RPMI8226 (cell line): ENCODE results near the gene WFS1.

Experiments
- DNase-seq: peaks from one replicate; pipeline ENCODE4 v3.0.0-alpha.2; 2015

WFS1 gene

DNA sequence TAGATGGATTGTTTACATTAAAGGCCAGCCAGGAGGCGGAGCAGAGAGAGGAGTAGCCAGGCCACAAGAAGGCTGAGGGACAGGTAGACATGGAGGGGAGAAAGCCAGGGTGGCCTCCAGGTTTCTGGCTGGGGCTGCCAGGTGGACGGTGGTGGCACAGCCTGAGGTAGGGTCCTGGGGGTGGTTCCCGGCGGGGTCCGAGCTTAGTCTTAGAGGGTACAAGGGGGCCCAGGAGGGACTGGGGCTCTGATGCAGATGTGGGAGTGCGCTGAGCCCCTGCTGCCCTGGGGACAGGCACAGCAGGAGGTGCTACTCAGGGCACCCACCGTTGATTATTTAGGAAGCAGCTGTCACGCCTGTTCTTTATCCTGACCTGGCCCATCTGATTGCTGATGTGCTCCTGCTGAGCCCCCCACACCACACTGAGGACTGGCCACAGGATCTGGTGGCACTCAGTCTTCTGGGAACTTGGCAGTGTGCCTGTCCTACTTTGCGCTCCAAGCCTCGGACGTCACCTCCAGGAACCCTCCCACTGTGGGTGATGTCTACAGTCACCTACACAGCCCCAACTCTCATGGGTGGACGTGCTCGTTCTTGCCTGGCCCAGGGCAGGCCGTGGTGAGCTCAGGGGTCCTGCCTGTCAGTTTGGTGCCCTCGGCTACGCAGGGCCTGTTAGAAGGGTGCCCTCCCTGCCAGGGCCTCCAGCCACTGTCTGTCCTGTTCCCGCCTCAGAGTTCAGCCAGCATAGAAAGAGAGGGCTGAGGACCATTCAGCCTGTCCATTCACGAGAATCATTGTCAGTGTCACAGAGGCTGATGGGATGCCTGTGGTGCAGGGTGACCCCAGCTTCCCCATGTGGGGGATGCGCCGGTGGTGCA, 12.0 kb downstream of the WFS1 start:
- no peak for DNase-seq

DNA sequence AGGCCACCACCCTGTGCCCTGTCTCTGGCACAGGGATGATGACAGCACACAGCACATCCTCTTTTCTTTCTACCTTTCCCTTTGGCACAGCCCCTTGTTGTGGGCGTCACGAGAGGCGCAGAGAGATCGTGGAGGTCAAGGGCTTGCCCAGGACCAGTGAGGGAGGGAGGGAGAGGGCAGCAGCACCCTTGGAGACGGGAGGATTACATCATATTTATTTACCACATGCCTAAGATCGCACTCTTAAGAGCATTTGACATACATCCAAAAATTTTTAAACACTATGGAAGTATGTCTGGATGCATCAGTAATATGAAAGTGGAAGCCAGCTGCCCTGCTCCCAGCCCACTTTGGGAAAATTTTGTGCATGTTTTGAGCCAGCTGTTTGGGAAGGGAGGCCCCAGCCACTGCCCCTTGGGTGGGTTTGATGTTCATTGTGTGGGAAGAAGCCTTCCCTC, 12.7 kb downstream of the WFS1 start:
- no peak for DNase-seq

DNA sequence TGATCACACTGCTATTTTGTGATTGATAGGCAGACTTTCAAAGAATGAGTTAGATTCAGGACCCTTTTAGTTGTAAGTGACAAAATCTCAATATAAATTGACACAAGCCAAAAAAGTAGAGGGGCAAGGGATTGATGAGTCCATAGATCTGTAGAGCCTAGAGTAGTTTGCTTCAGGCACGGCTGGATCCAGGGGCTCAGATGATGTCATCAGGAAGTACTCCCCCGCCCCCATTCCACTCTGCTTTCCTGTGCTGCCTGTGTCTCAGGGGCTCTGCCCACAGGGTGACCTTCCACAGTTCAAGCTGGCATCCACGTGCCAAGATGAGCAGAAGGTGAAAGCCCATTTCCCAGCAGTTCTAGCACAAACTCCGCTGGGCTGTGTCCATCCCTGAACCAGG, 13.6 kb downstream of the WFS1 start:
- no peak for DNase-seq

DNA sequence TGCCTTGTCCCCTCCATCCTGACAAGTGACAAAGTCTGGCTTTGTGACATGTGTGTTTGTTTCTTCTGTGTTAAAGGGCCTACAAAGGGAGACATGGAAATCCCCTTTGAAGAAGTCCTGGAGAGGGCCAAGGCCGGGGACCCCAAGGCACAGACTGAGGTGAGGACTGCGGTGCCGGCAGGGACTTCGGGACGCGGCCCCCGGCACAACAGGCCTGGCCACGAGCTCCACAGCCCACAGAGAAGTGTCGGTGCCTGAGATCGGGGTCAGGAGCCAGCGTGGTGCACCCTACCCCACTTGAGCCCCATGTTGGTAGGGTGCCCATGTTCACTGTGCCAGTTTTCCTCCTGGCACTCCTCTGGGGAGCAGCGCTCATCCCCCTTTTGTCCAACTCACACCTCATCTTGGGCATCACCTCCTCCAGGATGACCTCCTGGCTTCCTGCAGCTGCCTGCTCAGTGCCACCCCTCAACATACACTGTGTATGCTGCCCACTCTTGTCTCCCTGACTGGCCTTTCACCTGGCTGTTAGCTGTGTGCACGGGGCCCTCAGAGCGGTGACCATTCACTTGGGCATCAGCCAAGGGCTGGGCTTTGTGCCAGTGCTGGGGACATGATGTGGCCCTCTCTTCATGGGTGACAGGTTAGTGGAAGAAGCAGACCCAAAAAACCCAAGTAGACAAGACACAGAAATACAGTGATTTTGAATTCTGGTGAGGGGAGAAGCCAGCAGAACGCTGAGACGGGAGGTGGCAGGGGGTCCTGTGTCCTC, 17.6 kb downstream of the WFS1 start:
- no peak for DNase-seq

- no peak for DNase-seq
These were observed 18.7 kb downstream of the WFS1 start for GRCh38 chr4:6288342-6288741.

GRCh38 chr4:6288871-6289270, 19.2 kb downstream of the WFS1 start:
- DNase-seq, result no peak

GRCh38 chr4:6290256-6290655, 20.6 kb downstream of the WFS1 start:
- no peak for DNase-seq

DNA sequence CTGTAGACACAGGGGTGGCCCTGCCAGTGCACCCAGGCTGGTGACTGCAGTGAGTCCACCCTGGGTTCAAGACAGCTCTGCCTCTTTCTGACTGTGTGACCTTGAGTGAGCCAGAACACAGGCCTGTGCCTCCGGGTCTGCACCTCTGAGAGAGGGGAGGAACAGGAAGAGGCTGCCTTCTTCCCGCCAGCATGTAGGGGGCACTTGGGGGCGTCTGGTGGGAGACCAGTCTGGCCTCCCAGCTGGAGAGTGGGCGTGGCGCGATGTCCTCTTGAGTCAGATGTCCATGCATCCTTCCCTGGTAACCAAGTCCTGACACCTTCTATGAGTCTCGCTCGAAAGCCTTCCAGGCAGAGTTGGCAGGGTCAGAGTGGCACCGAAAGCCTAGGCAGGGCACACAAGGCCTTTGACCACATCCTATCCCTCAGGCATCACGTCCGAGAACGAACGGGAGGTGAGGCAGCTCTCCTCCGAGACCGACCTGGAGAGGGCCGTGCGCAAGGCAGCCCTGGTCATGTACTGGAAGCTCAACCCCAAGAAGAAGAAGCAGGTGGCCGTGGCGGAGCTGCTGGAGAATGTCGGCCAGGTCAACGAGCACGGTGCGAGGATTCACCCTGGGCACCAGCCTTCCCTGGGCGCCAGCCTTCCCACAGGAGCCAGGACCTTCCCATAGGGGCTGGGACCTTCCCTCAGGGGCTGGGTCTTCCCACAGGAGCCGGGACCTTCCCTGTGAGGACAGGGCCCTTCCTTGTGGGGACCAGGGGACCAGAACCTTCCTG, 21.3 kb downstream of the WFS1 start:
- DNase-seq, result no peak

DNA sequence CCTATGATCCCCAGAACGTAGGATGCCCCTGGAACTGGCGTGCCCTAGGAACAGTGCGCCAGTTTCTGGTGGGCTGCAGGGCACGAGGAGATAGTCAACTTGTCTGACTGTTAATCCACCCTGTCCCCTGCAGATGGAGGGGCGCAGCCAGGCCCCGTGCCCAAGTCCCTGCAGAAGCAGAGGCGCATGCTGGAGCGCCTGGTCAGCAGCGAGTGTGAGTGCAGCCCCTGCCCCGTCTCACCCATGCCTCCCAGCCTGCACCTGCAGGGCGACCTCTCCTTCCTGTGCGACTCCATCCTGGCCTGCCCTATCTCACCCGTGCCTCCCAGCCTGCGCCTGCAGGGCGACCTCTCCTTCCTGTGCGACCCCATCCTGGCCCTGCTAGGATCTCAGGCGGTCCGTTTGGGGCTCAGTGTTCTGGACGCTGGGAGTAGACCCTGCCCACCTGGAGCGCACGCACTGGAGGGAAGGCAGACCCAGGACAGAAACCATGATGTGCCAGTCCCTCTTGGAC, 22.2 kb downstream of the WFS1 start:
- no peak for DNase-seq

GRCh38 chr4:6292376-6293096, 22.9 kb downstream of the WFS1 start:
- DNase-seq, result no peak

- no peak for DNase-seq
These were observed 23.4 kb downstream of the WFS1 start for GRCh38 chr4:6293097-6293445.

- DNase-seq, result no peak
These were observed 24.0 kb downstream of the WFS1 start for GRCh38 chr4:6293661-6294060.

GRCh38 chr4:6294705-6295421, 25.2 kb downstream of the WFS1 start:
- no peak for DNase-seq

DNA sequence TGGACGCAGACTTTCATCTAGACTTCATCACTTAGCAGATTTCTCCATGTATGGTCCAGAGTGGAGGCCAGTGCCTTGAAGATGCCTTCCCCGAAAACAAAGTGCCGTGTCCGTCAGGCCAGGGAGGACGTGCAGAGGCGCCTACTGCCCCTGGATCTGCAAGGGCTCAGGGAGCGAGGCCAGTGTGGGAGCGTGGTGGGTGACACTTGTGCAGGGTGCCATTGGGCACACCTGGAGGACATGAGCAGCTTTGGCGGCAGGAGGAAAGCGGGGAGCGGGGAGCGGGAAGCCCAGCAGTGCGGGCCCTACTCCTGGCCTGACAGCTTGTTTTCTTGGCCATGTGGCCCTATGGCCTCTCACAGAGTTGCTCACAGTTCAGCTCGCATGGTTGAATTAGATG, 25.8 kb downstream of the WFS1 start:
- DNase-seq, result no peak

DNA sequence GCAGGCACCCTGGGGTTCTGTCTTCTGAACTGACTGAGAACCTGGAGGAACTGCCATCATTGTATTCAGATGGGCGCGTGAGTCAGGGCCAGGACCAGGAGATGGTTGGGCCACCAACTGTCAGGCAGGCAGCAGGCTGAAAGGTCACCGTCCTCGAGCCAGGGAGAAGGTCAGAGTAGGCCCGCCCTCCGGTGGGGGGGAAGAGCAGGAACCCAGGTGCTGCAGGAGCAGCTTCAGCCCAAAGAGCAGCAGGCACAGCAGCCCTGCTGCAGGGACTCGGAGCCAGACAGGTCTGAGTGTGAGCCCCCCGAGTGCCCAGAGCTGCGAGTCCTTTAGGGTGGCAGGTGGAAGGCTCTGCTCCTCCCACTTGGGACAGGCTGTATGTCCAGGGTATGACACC, 26.4 kb downstream of the WFS1 start:
- DNase-seq, result no peak

- DNase-seq, result no peak
These were observed 27.7 kb downstream of the WFS1 start for GRCh38 chr4:6297266-6297815.

GRCh38 chr4:6298035-6298434, 28.4 kb downstream of the WFS1 start:
- DNase-seq, result no peak

- no peak for DNase-seq
These were observed 29.2 kb downstream of the WFS1 start for GRCh38 chr4:6298852-6299251.

GRCh38 chr4:6299875-6300274, 30.2 kb downstream of the WFS1 start:
- no peak for DNase-seq

DNA sequence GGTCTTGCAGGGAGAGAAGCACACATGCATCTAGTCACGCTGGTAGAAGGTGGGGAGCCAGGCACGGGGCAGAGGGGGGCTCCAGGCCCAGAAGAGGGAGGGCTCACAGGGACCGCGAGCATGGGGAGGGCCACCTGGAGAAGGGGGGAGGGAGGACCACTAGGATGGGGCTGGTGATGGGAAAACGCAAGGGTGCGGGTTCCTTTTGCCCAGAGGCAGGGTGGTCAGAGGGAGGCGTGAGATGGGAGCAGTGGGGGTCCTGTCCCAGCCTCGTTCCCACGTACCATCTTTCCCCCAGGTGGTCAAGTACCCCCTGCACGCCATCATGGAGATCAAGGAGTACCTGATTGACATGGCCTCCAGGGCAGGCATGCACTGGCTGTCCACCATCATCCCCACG, 30.7 kb downstream of the WFS1 start:
- DNase-seq, result no peak

- no peak for DNase-seq
These were observed 31.5 kb downstream of the WFS1 start for GRCh38 chr4:6301051-6301731.
